A549 (cell line): ENCODE data around the gene CFL2. TPM values are rescaled to one million over a fixed set of nuclear protein-coding genes. Genes with fewer than 3 reads are reported as not detected.

ENCODE experiments used
- ATAC-seq, 2 experiments: fragments of 200-7000 bp in 1 of 2; fragments of >200 bp in 1 of 2; cut with Nextera tagmentation in 1 of 2; cut with Tn5 transposase in 1 of 2; 3 replicates each; pipeline versions ENCODE4 v1.8.0 to v1.9.1; 2018 to 2020; ENCODE audit warnings: mild to moderate bottlenecking in 1 of 2, moderate library complexity in 1 of 2
- CTCF ChIA-PET: fragments of 300-600 bp; sonication (Branson Sonifier 250); formaldehyde crosslinking; extraction: SDS; loops from one replicate; lab custom pipeline; 2021; ENCODE audit warnings: antibody characterized with exemption, inconsistent platforms; lab: Yijun Ruan, JAX
- POLR2A ChIA-PET: fragments of 350-600 bp; formaldehyde crosslinking; extraction: SDS; loops from one replicate; lab custom pipeline; 2021; ENCODE audit warnings: antibody characterized with exemption, inconsistent platforms; lab: Yijun Ruan, JAX
- DNase-seq, 2 experiments: peaks; one replicate each; pipeline versions ENCODE4 v3.0.0 to v3.0.0-alpha.2; 2011 to 2016; ENCODE audit warnings: low read depth in 1 of 2, low spot score in 1 of 2
- FAIRE-seq: peaks from 2 replicates; lab custom pipeline; 2011; peaks lifted over from hg19 to GRCh38; lab: Jason Lieb, UNC
- H3K27ac ChIP-seq, 2 experiments: fragments of >200 bp; sonication (Bioruptor Twin); formaldehyde crosslinking; 3 replicates each; pipeline ENCODE4 v1.5.1; 2016 to 2017
- H3K4me1 ChIP-seq: fragments of >200 bp; sonication (Bioruptor Twin); formaldehyde crosslinking; 3 replicates; pipeline ENCODE4 v1.6.1; 2016
- H3K4me2 ChIP-seq: fragments of >200 bp; sonication (Bioruptor Twin); formaldehyde crosslinking; 3 replicates; pipeline ENCODE4 v1.6.1; 2016
- H3K4me3 ChIP-seq: fragments of >200 bp; sonication (Bioruptor Twin); formaldehyde crosslinking; 3 replicates; pipeline ENCODE4 v1.5.1; 2016
- H3K9me3 ChIP-seq: fragments of >200 bp; sonication (Bioruptor Twin); formaldehyde crosslinking; 3 replicates; pipeline ENCODE4 v1.6.1; 2016
- CEBPB ChIP-seq, 2 experiments: fragments of >200 bp in 1 of 2; sonication (Bioruptor Twin) in 1 of 2; formaldehyde crosslinking in 1 of 2; IDR thresholded peaks; 2 replicates each; pipeline ENCODE4 v1.6.1; 2012 to 2016
- CHD2 ChIP-seq: fragments of 150-350 bp; IDR thresholded peaks from 2 replicates; pipeline ENCODE4 v1.6.1; 2014; ENCODE audit warnings: low read length; ENCODE audit not compliant: partially characterized antibody
- EP300 ChIP-seq, 2 experiments: fragments of >200 bp; sonication (Bioruptor Twin); formaldehyde crosslinking; IDR thresholded peaks; 2 replicates in 1 of 2; 3 replicates in 1 of 2; pipeline ENCODE4 v1.6.1; 2016 to 2017
- ESRRA ChIP-seq: fragments of 150-350 bp; IDR thresholded peaks from 2 replicates; pipeline ENCODE4 v1.6.1; 2014; ENCODE audit warnings: mild to moderate bottlenecking, low read length, borderline replicate concordance
- FOSB ChIP-seq: fragments of 250-450 bp; sonication (Bioruptor Pico); IDR thresholded peaks from 2 replicates; pipeline ENCODE4 v1.5.0; 2020; ENCODE audit warnings: mild to moderate bottlenecking, moderate library complexity
- GATA3 ChIP-seq: IDR thresholded peaks from 2 replicates; pipeline ENCODE4 v1.6.1; 2012; ENCODE audit warnings: borderline replicate concordance
- HOXA7 ChIP-seq: fragments of 250-450 bp; sonication (Bioruptor Pico); IDR thresholded peaks from 2 replicates; pipeline ENCODE4 v1.5.0; 2020; ENCODE audit warnings: mild to moderate bottlenecking, moderate library complexity
- HOXB13 ChIP-seq: fragments of 250-450 bp; sonication (Bioruptor Pico); IDR thresholded peaks from 2 replicates; pipeline ENCODE4 v1.5.0; 2020; ENCODE audit warnings: low read depth, mild to moderate bottlenecking, moderate library complexity
- JUNB ChIP-seq: fragments of >200 bp; sonication (Bioruptor Twin); formaldehyde crosslinking; IDR thresholded peaks from 2 replicates; pipeline ENCODE4 v1.6.1; 2016
- KDM5A ChIP-seq: fragments of 200-600 bp; sonication (generic); IDR thresholded peaks from 2 replicates; pipeline ENCODE4 v1.6.1; 2016; ENCODE audit warnings: antibody characterized with exemption, mild to moderate bottlenecking
- NFE2L2 ChIP-seq: fragments of 150-350 bp; conservative IDR thresholded peaks from 2 replicates; pipeline ENCODE4 v1.6.1; 2014; ENCODE audit warnings: low read length
- NR3C1 ChIP-seq: fragments of >200 bp; sonication (Bioruptor Twin); formaldehyde crosslinking; IDR thresholded peaks from 3 replicates; pipeline ENCODE4 v1.6.1; 2017
- POLR2A ChIP-seq: IDR thresholded peaks from 2 replicates; pipeline ENCODE4 v1.6.1; 2012; ENCODE audit warnings: mild to moderate bottlenecking, low read length
- RCOR1 ChIP-seq: fragments of 150-350 bp; IDR thresholded peaks from 2 replicates; pipeline ENCODE4 v1.6.1; 2014; ENCODE audit warnings: antibody characterized with exemption, low read length, low read depth
- SMC3 ChIP-seq: fragments of >200 bp; sonication (Bioruptor Twin); formaldehyde crosslinking; IDR thresholded peaks from 3 replicates; pipeline ENCODE4 v1.6.1; 2018; ENCODE audit warnings: inconsistent platforms
- ZFP36 ChIP-seq: fragments of 450-650 bp; IDR thresholded peaks from 2 replicates; pipeline ENCODE4 v1.6.1; 2014; ENCODE audit warnings: borderline replicate concordance; ENCODE audit not compliant: partially characterized antibody
- WGBS: methylation state at CpG from one replicate; pipeline ENCODE4 v1.1.6; 2017; ENCODE audit errors: missing lambda C conversion rate; 5-methylcytosine and 5-hydroxymethylcytosine counted together
- polyA plus RNA-seq, 4 experiments: library from polyadenylated mRNA; depleted of rRNA in 3 of 4; stranded (reverse); fragments of >200 nt; fragmentation: RNase III in 1 of 4; extraction: RNeasy Plus Mini Kit Qiagen cat#74134 plus additional on column Dnase treatment in 1 of 4; gene quantifications; 2 replicates in 3 of 4; 3 replicates in 1 of 4; pipeline ENCODE4 v1.2.3, GENCODE V29; 2011 to 2017
- TF ChIP-seq, protein P1 (sequence below): fragments of 200-600 bp; sonication (generic); IDR thresholded peaks from 2 replicates; pipeline ENCODE4 v1.6.1; 2016; ENCODE audit warnings: antibody characterized with exemption, mild to moderate bottlenecking, moderate library complexity
- TF ChIP-seq, protein P2 (sequence below): fragments of 450-650 bp; IDR thresholded peaks from 2 replicates; pipeline ENCODE4 v1.6.1; 2014; ENCODE audit warnings: antibody characterized with exemption
- TF ChIP-seq, protein P3 (sequence below): IDR thresholded peaks from 2 replicates; pipeline ENCODE4 v1.6.1; 2012; ENCODE audit warnings: low read depth, borderline replicate concordance
- TF ChIP-seq, protein P4 (sequence below): fragments of 250-450 bp; sonication (Bioruptor Pico); IDR thresholded peaks from 2 replicates; pipeline ENCODE4 v1.5.0; 2021; ENCODE audit warnings: mild to moderate bottlenecking, moderate library complexity, borderline replicate concordance
- TF ChIP-seq, protein P5 (sequence below): IDR thresholded peaks from 2 replicates; pipeline ENCODE4 v1.6.1; 2012

CFL2 gene
- polyA plus RNA-seq, 2 of the 4 experiments (the other 2 are of a cell fraction) = 105 to 167 TPM

DNA sequence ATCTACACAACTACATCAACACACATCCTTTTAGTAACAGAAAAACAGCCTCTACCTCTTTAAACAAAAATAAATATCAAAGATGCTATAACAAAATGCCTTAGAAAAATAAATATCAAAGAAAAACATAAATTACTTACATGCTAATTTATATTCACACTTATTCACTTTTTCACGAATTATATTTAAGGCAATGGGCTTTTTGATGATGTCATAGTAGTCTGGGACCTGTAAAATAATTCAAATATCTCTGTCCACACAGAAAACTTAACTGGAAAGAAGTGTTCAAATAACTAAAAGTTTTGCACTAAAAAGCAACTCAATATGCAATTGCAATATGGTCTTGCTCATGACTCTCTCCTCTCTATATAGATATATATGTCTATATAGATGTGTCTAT is 40.3 kb upstream of the CFL2 start:
- Histone ChIP-seq H3K4me3 (no peak overlapping the region), H3K4me1 (no peaks in the 10 kb centered on the region), H3K27ac (no peak overlapping the region), H3K9me3 (no peaks in the 10 kb centered on the region), H3K4me2 (no peak overlapping the region)
- FAIRE-seq = no peak
- 76% methylated on average over 1 of the region's 1 CpG for WGBS
- CTCF ChIA-PET = no interaction called here
- no peak for ATAC-seq
- POLR2A ChIA-PET = interaction anchor here (0.6 kb wide), 1 partner anchor 18 kb away, joined by 3 read pairs; no protein-coding TSS in a partner anchor
- no peak for TF ChIP-seq JUNB
- TF ChIP-seq RCOR1 = no peak
- no peak for TF ChIP-seq NFE2L2
- TF ChIP-seq, protein P1, sequence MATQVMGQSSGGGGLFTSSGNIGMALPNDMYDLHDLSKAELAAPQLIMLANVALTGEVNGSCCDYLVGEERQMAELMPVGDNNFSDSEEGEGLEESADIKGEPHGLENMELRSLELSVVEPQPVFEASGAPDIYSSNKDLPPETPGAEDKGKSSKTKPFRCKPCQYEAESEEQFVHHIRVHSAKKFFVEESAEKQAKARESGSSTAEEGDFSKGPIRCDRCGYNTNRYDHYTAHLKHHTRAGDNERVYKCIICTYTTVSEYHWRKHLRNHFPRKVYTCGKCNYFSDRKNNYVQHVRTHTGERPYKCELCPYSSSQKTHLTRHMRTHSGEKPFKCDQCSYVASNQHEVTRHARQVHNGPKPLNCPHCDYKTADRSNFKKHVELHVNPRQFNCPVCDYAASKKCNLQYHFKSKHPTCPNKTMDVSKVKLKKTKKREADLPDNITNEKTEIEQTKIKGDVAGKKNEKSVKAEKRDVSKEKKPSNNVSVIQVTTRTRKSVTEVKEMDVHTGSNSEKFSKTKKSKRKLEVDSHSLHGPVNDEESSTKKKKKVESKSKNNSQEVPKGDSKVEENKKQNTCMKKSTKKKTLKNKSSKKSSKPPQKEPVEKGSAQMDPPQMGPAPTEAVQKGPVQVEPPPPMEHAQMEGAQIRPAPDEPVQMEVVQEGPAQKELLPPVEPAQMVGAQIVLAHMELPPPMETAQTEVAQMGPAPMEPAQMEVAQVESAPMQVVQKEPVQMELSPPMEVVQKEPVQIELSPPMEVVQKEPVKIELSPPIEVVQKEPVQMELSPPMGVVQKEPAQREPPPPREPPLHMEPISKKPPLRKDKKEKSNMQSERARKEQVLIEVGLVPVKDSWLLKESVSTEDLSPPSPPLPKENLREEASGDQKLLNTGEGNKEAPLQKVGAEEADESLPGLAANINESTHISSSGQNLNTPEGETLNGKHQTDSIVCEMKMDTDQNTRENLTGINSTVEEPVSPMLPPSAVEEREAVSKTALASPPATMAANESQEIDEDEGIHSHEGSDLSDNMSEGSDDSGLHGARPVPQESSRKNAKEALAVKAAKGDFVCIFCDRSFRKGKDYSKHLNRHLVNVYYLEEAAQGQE = no peak
- no peak for TF ChIP-seq GATA3
- TF ChIP-seq ESRRA = no peak
- TF ChIP-seq, protein P2, sequence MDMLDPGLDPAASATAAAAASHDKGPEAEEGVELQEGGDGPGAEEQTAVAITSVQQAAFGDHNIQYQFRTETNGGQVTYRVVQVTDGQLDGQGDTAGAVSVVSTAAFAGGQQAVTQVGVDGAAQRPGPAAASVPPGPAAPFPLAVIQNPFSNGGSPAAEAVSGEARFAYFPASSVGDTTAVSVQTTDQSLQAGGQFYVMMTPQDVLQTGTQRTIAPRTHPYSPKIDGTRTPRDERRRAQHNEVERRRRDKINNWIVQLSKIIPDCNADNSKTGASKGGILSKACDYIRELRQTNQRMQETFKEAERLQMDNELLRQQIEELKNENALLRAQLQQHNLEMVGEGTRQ = no peak
- no peak for TF ChIP-seq EP300 (IDR thresholded peaks at IDR 0.05)
- TF ChIP-seq KDM5A = no peak
- TF ChIP-seq ZFP36 = no peak
- TF ChIP-seq HOXA7 = no peak
- TF ChIP-seq HOXB13 = no peak
- TF ChIP-seq SMC3 = no peak
- TF ChIP-seq, protein P3, sequence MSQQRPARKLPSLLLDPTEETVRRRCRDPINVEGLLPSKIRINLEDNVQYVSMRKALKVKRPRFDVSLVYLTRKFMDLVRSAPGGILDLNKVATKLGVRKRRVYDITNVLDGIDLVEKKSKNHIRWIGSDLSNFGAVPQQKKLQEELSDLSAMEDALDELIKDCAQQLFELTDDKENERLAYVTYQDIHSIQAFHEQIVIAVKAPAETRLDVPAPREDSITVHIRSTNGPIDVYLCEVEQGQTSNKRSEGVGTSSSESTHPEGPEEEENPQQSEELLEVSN = no peak
- TF ChIP-seq, protein P4, sequence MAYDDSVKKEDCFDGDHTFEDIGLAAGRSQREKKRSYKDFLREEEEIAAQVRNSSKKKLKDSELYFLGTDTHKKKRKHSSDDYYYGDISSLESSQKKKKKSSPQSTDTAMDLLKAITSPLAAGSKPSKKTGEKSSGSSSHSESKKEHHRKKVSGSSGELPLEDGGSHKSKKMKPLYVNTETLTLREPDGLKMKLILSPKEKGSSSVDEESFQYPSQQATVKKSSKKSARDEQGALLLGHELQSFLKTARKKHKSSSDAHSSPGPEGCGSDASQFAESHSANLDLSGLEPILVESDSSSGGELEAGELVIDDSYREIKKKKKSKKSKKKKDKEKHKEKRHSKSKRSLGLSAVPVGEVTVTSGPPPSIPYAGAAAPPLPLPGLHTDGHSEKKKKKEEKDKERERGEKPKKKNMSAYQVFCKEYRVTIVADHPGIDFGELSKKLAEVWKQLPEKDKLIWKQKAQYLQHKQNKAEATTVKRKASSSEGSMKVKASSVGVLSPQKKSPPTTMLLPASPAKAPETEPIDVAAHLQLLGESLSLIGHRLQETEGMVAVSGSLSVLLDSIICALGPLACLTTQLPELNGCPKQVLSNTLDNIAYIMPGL (CRISPR knock-in tag) = no peak
- DNase-seq = no peak

DNA sequence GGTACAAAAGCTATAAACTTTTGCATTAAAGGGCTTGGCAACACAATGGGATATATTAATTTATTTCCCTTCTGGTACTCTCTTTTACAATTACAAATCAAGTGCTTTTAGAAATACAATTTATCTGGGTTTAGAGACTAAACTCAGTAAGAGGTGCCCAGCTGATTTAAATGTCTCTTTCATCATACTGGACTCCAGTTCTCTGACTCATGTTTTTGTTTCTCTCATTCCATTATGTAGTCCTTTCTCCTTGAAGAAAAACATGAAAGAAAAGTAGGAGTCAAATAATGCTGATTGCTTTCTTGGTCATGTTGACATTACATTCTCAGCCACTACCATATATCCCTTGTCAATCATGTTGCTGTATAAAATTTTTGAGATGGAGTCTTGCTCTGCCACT is 36.3 kb upstream of the CFL2 start:
- no peak for FAIRE-seq

More for the DNA sequence above, 36.3 kb upstream of the CFL2 start:
- POLR2A ChIA-PET = no interaction called here
- TF ChIP-seq SMC3 = no peak
- TF ChIP-seq, protein P4 (CRISPR knock-in tag) = no peak
- TF ChIP-seq FOSB (CRISPR knock-in tag) = no peak
- no peak for TF ChIP-seq CHD2
- no peak for TF ChIP-seq CEBPB (IDR thresholded peaks at IDR 0.05)
- TF ChIP-seq, protein P5, sequence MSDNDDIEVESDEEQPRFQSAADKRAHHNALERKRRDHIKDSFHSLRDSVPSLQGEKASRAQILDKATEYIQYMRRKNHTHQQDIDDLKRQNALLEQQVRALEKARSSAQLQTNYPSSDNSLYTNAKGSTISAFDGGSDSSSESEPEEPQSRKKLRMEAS = no peak
- TF ChIP-seq POLR2A = no peak
- TF ChIP-seq NR3C1 = no peak
- DNase-seq = no peak
- no peak overlapping the region for H3K4me3 ChIP-seq
- CTCF ChIA-PET = interaction anchor here (1.8 kb wide), 1 partner anchor 28 kb away, joined by 7 read pairs; no protein-coding TSS in a partner anchor
- no peak overlapping the region for H3K27ac ChIP-seq
- H3K4me2 ChIP-seq = no peak overlapping the region
- H3K9me3 ChIP-seq = no peaks in the 10 kb centered on the region
- H3K4me1 ChIP-seq = no peaks in the 10 kb centered on the region
- no peak for ATAC-seq
